Stimulated activated CD4-positive, alpha-beta T cell treated with anti-CD3 and anti-CD28 coated beads, TNF-alpha, amount 100 ng/mL, for 24 hours (primary cell): ENCODE measurements around the gene AMZ1.
"Not testable (repeated sequence)": the region's sequence is repeated elsewhere in the genome, so short reads cannot be mapped to it uniquely, and the experiment has no call there.

Source experiments
- DNase-seq, 3 experiments: peaks; one replicate each; pipeline ENCODE4 v3.0.0-alpha.2; 2020; ENCODE audit warnings: low read depth in 3 of 3

The AMZ1 gene

DNA sequence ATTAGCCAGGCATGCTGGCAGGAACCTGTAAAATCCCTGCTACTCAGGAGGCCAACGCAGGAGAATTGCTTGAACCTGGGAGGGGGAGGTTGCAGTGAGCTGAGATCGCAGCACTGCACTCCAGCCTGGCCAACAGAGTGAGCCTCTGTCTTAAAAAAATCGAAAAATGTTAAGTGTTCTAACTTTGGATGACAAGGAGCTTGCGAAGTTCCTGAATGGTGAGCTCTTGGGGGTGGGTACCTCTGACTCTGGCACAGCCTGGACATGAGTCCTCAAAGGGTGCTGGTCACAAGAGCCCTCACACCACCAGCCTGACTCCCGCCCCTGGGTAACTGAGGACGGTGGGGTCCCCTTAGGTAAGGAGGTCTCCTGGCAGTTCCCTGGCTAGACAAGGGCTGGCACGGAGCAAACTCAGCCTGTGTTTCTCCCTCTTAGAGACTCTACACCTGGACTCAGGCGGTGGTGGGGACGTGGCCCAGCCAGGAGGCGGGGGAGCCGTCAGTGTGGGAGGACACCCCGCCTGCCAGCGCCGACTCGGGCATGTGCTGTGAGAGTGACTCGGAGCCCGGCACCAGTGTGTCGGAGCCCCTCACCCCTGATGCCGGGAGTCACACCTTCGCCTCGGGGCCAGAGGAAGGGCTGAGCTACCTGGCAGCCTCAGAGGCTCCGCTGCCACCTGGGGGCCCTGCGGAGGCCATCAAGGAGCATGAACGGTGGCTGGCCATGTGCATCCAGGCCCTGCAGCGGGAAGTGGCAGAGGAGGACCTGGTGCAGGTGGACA lies 24.1 kb downstream of the AMZ1 start:
- DNase-seq: no peak

DNA sequence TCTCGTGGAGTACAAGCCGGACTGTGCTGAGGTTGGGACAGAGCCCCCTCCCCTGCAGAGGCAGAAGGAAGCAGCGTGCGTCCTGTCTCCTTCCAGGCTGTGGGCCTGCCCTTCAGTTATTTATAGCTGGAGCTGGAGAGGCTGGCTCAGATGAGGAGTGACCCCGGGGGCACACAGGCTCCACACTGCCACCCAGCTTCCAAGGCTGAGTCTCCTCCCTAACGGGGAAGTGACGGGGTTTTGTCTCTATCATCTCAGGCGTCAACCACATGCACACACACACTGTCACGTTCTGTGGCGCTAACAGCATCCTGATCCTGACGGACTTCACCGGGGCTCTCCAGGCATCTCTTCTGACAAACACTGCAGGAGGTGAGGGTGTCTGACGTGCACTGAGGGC lies 25.4 kb downstream of the AMZ1 start:
- DNase-seq: no peak

DNA sequence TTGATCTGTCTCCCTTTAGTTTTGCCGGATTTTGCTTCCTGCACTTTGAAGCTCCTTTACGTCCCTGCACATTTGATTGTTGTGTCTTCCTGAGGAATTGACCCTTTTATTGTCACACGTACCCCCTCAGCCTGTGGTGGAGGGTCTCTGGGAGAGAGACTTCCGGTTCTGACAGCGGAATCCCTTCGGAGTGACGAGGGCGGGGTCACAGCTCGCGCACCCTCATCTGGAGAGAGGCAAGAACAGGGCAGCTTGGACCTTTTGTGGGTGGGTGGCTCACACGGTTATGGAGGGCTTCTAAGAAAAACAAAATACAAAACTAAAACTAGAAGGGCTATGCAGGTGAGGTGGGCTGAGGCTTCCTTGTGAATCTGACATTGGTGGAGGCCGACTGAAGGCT lies 26.0 kb downstream of the AMZ1 start:
- DNase-seq: no peak

DNA sequence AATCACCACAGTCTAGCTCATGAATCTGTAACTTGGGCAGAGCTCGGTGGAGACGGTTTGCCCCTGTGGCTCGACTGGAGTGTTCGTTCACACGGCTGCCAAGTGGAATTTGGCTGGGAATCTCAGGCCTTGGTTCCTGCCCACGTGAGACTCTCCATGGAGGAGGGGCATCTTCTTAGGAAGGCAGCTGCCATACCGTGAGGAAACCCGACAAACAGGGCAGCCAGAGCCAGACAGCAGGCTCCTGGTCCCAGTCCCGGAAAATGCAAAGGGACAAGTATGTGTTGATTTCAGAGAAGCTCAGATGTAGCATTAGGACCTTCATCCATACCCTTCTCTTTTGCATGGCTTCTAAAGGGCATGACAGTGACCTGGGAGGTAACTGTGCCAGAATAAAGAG lies 26.6 kb downstream of the AMZ1 start:
- no peak for DNase-seq

DNA sequence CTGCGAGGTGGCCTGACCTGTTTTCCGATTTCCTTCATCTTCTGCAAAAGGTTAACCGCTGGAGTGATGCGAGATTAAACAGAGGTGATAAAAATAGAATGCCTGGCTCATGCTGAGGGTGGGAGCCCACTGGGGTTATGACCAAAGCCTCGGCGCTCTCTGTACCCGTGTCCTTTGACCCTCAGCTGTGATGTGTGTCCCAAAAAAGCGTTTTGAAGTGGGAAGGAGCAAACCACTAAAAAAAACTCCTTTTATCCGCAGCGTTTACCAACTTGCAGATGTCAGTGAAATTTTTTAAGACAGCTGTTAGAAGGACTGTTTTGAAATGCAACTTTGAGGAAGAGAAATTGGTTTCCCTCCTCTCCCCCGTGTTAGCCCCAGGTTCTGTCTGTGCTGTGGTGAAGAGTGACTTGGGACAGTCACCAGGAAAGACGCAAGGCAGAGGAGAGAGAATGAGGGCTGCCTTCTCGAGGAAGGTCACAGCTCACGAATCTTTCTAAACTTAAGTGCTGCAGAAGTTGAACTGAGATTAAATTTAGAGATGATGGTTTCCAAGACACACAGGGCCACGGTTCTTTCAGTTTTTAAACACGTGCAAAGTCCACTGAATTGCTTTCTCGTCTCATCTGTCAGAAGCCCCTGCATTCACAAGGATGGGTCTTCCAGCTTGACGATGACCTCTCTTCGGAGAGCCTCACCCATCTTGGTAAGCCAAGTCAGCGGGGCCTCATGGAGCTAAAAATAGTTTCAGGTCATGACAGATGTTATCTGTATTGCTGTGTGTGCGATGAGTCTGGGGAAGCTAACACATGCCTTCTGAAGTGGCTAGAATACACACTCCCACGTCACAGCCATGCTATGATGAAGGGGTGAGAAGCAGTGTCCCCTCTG lies 27.6 kb downstream of the AMZ1 start:
- DNase-seq: peak in 2 of 3 experiments; percentile 29 to 38

GRCh38 chr7:2716488-2716887 lies 28.5 kb downstream of the AMZ1 start:
- DNase-seq: no peak

- no peak for DNase-seq
Observed at GRCh38 chr7:2716906-2717292, 28.9 kb downstream of the AMZ1 start.

DNA sequence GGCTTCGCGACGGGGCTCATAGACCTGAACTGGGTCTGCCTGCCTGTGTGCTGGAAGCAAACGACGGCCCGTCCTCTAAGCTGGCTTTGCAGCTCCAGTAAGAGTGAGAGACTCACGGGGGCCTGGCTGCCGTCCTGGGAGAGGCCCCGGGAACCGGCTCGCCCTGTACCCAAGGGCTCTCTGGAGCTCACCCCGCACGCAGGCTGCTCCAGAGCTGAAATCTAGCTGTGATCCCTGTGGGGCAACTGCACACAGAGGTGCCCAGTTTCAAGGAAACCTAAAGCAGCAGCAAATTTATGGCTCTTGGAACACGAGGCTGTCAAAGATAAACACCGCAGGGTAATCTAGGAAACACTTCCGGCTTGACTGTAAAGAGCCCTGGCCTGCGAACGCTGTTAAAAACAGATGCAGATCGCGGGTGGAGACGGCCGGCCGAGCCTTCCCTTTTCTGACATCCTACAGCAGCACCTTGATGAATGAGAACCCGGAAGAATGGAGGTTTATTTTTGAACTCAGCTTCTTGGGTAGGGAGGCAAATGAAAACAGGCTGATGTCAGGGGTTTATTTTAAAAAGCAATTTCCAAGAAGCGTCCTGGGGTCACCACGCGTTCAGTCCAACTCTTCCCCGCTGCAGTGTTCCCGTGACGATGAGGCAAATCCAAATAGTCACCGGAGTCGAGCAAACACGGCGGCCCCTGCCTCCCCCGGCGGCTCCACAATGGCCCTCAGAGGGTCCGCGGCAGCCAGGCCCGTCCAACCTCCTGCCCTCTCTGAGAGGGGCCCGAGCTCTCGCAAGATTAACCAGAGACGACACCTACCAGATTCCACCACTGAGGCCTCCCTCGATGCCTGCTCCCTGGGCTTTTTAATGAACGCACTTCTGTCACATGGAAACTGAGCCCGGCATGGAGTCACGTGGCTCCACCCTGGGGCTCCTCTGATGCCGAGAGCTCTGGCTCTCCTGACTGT lies 29.6 kb downstream of the AMZ1 start:
- no peak for DNase-seq

- no peak for DNase-seq
Observed at GRCh38 chr7:2718296-2718965, 30.4 kb downstream of the AMZ1 start.

GRCh38 chr7:2719007-2719406 lies 31.0 kb downstream of the AMZ1 start:
- DNase-seq: peak in 2 of 3 experiments; percentile 30 to 66

- peak in 1 of 3 experiments; percentile 25 for DNase-seq
Observed at GRCh38 chr7:2720024-2720423, 32.0 kb downstream of the AMZ1 start.

- DNase-seq: no peak
Observed at GRCh38 chr7:2721842-2722241, 33.8 kb downstream of the AMZ1 start.

DNA sequence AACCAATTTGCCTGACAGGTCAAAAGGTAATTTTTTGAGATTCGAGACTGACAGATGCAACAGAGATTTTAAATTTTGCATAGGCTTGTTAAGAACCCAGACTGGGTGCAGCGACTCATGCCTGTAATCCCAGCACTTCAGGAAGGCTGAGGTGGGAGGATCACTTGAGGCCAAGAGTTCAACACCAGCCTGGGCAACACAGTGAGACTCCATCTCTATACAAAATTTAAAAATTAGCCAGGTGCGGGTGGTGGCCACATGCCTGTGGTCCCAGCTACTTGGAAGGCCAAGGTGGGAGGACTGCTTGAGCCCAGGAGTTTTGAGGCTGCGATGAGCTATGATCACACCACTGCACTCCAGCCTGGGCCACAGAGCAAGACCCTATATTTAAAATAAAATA lies 34.6 kb downstream of the AMZ1 start:
- DNase-seq: no peak

- no peak for DNase-seq
Observed at GRCh38 chr7:2723138-2723850, 35.3 kb downstream of the AMZ1 start.

DNA sequence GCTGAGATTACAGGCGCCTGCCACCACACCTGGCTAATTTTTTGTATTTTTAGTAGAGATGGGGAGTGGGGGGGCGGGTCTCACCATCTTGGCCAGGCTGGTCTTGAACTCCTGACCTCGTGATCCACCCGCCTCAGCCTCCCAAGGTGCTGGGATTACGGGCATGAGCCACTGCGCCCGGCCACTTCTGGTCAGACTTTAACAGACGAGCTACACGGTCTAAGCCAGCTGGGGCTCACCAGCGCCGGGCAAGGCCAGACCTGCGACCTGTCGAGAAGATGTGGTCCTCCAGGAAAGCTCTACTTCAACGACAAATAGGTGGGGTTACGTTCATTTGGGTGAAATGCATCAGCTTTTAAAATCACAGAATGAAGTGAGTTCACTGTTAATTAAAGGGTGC lies 36.0 kb downstream of the AMZ1 start:
- not testable (repeated sequence) for DNase-seq

DNA sequence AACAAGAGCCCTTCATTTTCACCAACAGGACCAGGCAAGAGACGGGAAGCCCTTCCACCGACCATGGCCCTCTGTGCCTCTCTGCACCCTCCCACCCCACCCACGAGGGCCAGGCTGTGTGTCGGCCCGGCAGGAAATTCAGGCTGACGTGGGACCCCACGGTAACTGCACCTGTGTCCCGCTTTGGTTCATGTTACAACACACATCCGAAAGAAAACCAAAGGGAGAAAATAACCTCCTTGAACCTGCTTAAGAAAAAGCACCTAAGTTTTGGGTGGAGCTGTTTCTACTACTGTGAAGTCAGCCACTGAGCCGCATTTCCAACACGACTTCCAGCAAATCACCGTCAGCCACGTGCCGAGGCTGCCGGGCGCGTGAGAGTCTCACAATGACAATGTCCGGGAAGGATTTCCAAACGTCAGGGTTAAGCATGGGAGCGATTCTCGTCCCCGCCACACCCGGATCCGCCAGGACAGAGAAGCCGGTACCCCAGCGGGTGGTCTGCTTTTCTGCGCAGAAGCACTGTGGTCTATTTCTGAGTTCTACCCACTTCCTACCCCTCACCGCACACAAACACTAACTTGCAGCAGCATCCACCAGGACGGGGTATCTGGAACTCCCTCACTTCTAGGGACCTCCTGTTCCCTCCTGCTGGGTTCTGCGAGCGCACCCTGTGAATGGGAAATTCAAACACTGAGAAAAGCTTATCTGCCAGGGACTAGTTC lies 36.6 kb downstream of the AMZ1 start:
- DNase-seq: no peak

DNA sequence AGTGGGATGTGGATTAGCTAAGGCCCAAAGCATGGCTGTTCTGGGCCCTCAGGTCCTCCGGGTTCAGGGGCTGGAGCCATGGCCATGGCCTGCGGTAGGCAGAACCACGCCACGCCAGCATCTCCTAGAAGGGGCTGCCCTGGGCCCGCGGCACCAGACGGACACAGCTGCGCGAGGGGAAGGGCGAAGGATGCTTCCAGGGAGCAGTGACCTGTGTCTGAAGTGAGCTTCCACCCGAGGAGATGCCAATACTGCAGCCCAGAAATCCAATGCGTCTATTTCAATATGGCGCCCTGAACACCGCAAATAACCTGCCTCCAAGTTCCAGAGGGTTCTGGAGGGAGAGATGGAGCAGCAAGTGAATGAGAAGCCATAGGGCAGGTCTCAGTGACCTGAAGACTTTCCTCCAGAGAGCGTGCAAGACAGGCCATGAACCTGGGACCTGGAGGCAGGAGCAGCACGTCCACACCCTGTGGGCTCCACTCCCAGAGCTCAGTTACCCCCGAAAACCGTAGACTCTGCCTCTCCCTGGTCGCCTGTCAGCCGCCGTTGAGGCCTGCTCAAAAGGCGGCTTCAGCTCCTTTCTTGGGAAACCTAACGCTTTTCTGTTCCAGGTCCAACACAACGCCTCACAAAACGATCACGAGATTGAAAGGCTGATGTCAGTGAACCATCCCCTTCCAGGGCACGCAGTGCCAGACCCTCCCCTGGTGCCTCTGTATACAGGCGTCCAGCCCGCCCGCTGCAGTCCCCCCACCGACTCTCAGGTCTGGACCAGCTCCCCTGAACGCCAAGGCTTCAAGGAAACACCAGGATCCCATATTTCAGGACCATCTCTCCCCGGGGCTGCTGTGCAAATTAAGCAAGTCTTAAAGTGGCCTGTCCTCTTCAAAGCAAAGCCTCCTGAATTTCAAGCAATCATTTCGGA lies 37.4 kb downstream of the AMZ1 start:
- DNase-seq: no peak

GRCh38 chr7:2726316-2727018 lies 38.5 kb downstream of the AMZ1 start:
- no peak for DNase-seq
